Epithelial cell of prostate (primary cell): Measurements from ENCODE around the gene CDC42EP2.
A peak's percentile ranks its signal among the peaks of the same experiment; 100 is the strongest.
"Not testable (repeated sequence)": the region's sequence is repeated elsewhere in the genome, so short reads cannot be mapped to it uniquely, and the experiment has no call there.

Source experiments
- DNase-seq: peaks from one replicate; pipeline ENCODE4 v3.0.0-alpha.2; 2011; ENCODE audit warnings: low read depth, low spot score
- H3K27ac ChIP-seq: fragments of 450-650 bp; 2 replicates; pipeline ENCODE4 v1.5.1; 2017; ENCODE audit warnings: mild to moderate bottlenecking

CDC42EP2 gene

GRCh38 chr11:65316227-65317024, 1.8 kb downstream of the CDC42EP2 start:
- DNase-seq, result no peak
- H3K27ac ChIP-seq, result peak overlapping the region; percentile 91

GRCh38 chr11:65317025-65317786, 2.5 kb downstream of the CDC42EP2 start:
- H3K27ac ChIP-seq, result peak overlapping the region; percentile 91
- DNase-seq, result peak; percentile 37

DNA sequence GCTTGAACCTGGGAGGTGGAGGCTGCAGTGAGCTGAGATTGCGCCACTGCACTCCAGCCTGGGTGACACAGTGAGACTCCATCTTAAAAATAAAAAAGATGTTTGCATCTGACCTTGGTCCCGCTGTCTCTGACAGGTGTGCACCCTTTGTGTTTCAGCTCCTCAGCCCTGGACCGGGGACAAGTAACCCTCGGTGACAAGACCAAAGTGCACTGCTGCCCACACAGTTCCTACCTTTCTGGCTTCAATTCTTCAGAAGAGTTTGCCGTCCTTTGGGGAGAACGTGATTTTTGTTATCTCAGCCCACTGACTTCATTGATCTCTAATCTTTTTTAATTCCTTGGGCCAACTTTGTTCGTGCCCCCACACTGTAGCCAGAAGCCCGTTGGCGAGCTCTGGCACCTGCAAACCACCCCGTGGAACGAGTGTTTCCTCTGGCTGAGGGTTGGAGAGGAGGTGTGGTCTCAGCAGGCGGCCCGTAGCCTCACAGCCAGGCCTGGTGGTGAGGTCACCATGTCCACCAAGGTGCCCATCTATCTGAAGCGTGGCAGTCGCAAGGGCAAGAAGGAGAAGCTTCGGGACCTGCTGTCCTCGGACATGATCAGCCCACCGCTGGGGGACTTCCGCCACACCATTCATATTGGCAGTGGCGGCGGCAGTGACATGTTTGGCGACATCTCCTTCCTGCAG, 5.9 kb downstream of the CDC42EP2 start:
- DNase-seq, result no peak
- H3K27ac ChIP-seq, result no peak overlapping the region

- H3K27ac ChIP-seq, result no peak overlapping the region
- no peak for DNase-seq
Observed at GRCh38 chr11:65321076-65321475, 6.4 kb downstream of the CDC42EP2 start.

DNA sequence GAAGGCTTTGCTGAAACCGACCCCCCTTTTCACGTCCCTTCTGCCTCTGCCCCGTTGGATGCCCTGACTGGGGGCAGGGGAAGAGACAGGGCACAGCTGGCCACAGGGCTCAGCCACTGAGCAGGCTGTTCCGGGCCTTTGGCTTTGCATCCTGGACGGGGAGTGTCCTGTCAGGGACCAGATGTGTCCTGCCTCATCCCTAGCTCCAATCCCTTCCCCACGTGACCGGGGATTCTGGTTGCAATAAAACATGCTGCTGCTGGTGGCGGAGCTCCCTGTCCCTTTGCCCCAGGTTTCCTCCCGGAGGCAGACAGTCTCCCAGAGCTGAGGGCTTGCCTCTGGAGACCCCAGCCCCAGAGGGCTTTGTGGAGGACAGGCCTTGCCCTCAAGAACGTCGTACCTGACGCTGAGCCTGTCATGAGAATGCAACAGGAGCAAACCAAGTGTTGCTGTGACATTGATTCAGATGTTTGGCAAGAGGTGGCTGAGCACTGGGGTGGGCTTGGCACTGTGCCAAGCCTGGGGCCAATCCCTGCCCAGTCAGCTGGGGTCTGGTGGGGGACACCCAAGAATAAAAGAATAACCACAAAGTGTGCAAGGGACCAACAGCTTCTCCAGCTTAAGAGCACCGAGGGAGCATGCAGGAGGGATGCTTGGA, 7.3 kb downstream of the CDC42EP2 start:
- H3K27ac ChIP-seq, result no peak overlapping the region
- no peak for DNase-seq

DNA sequence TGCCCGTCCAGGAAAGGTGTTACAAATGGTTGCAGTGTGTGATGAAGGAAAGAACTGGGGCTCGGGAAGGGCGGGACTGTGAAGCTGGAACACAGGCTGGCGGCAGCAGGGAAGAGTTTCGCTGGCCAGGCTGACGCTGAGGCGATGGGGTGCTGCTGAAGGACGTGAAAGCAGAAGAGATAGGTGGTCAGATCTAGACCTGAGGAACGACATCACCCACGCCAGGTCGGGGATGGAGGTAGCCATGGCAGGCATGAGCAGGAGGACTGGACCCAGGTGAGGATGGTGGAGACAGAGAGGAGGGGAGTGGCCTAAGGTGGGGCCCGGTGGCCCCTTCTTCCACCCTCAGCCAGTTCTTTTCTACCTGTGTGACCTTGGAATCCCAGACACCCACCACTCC, 9.1 kb downstream of the CDC42EP2 start:
- no peak overlapping the region for H3K27ac ChIP-seq
- no peak for DNase-seq

DNA sequence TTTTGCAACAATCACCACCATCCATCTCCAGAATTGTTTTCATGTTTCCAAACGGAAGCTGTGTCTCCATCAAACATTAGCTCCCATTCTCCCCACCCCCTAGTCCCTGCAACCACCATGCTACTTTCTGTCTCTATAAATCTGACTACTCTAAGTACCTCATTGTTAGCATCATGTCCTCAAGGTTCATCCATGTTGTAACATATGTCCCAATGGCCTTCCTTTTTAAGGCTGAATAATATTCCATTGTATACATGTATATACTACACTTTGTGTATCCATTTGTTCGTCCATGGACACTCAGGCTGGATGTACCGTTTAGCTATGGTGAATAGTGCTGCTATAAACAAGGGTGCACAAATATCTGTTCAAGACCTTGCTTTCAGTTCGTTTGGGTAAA, 10.8 kb downstream of the CDC42EP2 start:
- H3K27ac ChIP-seq, result no peak overlapping the region
- no peak for DNase-seq

DNA sequence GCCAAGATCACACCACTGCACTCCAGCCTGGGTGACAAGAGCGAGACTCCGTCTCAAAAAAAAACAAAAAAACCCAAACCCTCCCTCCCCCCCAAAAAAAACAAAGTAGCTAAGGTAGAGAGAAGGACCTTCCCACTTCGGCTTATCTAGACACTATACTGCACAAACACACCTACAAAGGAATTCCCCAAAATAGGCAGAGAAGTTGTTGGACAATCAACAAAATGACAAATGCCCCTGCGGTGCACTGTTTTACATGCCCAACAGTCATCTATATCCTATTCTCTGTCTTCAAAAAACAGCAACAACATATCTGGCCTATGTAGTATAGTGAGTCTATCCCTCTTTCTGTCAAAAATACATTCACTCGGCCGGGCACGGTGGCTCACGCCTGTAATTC, 12.4 kb downstream of the CDC42EP2 start:
- H3K27ac ChIP-seq, result no peak overlapping the region

DNA sequence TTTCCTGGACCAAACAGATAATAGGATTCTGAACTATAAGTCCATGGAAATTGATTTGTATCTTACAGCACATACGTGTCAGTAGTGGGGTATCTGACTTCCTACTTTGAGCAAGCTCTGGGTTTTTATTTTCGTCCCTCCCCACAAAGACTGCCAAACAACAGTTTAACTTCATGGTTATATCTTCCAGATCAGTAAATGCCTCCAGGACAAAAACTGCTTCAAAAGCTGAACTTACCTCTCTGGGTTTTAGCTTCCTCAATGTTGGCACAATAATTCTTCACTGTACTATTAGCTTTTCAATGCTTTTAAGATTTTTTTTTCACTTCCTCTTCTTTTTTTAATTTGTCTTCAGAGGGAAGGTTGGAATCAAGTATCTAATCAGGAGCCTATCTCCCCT, 14.8 kb downstream of the CDC42EP2 start:
- peak overlapping the region; percentile 18 for H3K27ac ChIP-seq

More for the DNA sequence above, 12.4 kb downstream of the CDC42EP2 start:
- no peak for DNase-seq

DNA sequence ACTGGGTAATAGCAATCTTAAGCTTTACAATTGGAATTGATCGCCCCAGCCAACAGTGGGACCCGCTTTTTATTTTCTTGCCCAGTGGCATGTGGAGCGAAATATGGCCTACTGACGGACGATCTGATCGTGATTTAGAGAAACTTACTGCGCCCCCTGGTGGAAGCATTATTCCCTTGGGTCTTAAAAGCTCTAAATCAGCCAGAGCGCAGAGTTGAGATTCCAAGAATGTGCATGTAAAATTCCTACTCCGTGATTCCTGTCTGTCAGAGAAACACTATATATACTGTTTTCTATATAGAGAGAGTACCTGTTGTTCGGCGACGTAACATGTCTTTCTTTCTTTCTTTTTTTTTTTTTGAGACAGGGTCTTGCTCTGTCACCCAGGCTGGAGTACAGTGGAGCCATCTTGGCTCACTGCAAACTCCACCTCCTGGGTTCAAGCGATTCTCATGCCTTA, 15.3 kb downstream of the CDC42EP2 start:
- H3K27ac ChIP-seq, result peak overlapping the region; percentile 18
- peak; percentile 40 for DNase-seq

More for the DNA sequence above, 14.8 kb downstream of the CDC42EP2 start:
- no peak for DNase-seq

DNA sequence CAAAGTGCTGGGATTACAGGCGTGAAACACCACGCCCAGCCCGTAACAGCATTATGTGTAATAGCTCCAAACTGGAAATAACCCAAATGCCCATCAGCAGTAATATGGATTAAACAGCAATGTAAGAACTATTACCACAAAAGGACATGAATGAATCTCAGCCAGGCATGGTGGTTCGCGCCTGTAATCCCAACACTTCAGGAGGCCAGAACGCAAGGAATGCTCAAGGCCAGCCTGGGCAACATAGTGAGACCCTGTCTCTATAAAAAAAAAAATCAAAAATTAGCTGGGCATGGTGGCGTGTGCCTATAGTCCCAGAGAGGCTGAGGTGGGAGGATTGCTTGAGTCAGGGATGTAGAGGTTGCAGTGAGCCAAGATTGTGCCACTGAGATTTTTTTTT, 15.9 kb downstream of the CDC42EP2 start:
- H3K27ac ChIP-seq, result no peak overlapping the region
- no peak for DNase-seq

DNA sequence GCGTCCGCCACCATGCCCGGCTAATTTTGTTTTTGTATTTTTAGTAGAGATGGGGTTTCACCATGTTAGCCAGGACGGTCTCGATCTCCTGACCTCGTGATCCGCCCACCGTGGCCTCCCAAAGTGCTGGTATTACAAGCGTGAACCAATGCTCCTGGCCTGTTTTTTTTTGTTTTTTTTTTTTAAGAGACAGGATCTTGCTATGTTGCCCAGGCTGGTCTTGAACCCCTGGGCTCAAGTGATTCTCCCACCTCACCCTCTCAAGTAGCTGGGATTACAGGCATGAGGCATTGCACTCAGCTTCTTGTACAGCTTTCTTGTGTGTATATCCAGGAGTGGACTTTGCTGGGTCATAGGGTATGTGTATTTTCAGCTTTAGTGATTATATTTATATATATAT, 17.9 kb downstream of the CDC42EP2 start:
- H3K27ac ChIP-seq, result not testable (repeated sequence)

GRCh38 chr11:65334696-65335295, 20.1 kb downstream of the CDC42EP2 start:
- peak overlapping the region; percentile 54 for H3K27ac ChIP-seq
- DNase-seq, result no peak

More for the DNA sequence above, 17.9 kb downstream of the CDC42EP2 start:
- not testable (repeated sequence) for DNase-seq

GRCh38 chr11:65338676-65339075, 24.0 kb downstream of the CDC42EP2 start:
- no peak overlapping the region for H3K27ac ChIP-seq
- no peak for DNase-seq

GRCh38 chr11:65340226-65340625, 25.6 kb downstream of the CDC42EP2 start:
- H3K27ac ChIP-seq, result no peak overlapping the region
- DNase-seq, result no peak

DNA sequence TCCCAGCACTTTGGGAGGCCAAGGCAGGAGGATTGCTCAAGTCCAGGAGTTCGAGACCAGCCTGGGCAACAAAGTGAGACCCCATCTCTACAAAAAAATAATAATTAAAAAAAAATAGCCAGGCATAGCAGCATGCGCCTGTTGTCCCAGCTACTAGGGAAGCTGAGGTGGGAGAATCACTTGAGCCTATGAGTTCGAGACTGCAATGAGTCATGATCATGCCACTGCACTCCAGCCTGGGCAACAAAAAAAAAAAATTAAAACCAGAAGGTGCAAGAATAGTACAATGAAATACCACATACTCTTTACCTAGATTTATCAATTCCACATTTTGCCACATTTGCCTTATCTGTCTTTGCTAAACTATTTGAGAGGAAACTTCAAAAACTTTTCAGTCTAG, 27.2 kb downstream of the CDC42EP2 start:
- H3K27ac ChIP-seq, result no peak overlapping the region
- DNase-seq, result no peak

GRCh38 chr11:65351511-65351910, 36.8 kb downstream of the CDC42EP2 start:
- DNase-seq, result no peak
- H3K27ac ChIP-seq, result no peak overlapping the region

- H3K27ac ChIP-seq, result no peak overlapping the region
- no peak for DNase-seq
Observed at GRCh38 chr11:65352783-65353182, 38.1 kb downstream of the CDC42EP2 start.

DNA sequence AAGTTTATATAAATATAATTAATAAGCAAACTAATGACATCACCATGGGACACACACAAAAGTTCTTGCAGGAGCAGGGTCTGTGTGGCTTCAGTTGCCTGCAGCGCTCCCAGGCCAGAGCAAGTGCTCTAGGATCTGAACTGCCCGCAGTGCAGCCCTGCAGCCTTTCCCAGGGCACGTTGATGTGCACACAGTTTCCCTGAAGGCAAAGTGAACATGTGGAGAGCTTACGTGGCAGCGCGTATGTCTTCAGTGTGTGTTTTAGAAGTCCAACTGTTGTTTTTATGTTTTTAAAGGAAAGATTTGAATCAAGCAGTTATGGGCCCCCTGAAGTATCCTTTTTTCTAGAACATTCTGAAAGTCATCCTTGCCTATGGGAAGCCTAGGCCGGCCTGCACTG, 38.7 kb downstream of the CDC42EP2 start:
- DNase-seq, result no peak
- no peak overlapping the region for H3K27ac ChIP-seq

- no peak for DNase-seq
- H3K27ac ChIP-seq, result no peak overlapping the region
Observed at GRCh38 chr11:65353900-65354264, 39.2 kb downstream of the CDC42EP2 start.
